ENCODE measurements around the gene ABCF2.

- TF ChIP-seq ZNF772 (CRISPR knock-in tag; IDR thresholded peaks at IDR 0.05) (no peak), HNRNPH1 (optimal IDR thresholded peaks at IDR 0.05; ENCODE audit: low read depth, low read length) (no peak), JUNB (CRISPR knock-in tag; IDR thresholded peaks at IDR 0.05; ENCODE audit: borderline replicate concordance) (no peak), ZBTB25 (CRISPR knock-in tag; IDR thresholded peaks at IDR 0.05) (no peak), POLR2AphosphoS2 (IDR thresholded peaks at IDR 0.05; ENCODE audit: low read depth, low read length) (no peak), SMAD3 (CRISPR knock-in tag; IDR thresholded peaks at IDR 0.05) (no peak), DR1 (CRISPR knock-in tag; IDR thresholded peaks at IDR 0.05) (no peak), U2AF2 (IDR thresholded peaks at IDR 0.05; ENCODE audit: low read depth, low read length) (no peak)
- TF ChIP-seq, protein P1, sequence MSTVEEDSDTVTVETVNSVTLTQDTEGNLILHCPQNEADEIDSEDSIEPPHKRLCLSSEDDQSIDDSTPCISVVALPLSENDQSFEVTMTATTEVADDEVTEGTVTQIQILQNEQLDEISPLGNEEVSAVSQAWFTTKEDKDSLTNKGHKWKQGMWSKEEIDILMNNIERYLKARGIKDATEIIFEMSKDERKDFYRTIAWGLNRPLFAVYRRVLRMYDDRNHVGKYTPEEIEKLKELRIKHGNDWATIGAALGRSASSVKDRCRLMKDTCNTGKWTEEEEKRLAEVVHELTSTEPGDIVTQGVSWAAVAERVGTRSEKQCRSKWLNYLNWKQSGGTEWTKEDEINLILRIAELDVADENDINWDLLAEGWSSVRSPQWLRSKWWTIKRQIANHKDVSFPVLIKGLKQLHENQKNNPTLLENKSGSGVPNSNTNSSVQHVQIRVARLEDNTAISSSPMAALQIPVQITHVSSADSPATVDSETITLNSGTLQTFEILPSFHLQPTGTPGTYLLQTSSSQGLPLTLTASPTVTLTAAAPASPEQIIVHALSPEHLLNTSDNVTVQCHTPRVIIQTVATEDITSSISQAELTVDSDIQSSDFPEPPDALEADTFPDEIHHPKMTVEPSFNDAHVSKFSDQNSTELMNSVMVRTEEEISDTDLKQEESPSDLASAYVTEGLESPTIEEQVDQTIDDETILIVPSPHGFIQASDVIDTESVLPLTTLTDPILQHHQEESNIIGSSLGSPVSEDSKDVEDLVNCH (CRISPR knock-in tag; IDR thresholded peaks at IDR 0.05), result no peak
Measured at GRCh38 chr7:151185762-151186639, 41.0 kb downstream of the ABCF2 start.
